KG1 (cell line): ENCODE measurements around the gene ZNRF3.
"Not testable (repeated sequence)": the region's sequence is repeated elsewhere in the genome, so short reads cannot be mapped to it uniquely, and the experiment has no call there.

ENCODE experiments used
- DNase-seq: peaks from one replicate; lab custom pipeline; 2025; lab: John Stamatoyannopoulos, UW

The ZNRF3 gene

DNA sequence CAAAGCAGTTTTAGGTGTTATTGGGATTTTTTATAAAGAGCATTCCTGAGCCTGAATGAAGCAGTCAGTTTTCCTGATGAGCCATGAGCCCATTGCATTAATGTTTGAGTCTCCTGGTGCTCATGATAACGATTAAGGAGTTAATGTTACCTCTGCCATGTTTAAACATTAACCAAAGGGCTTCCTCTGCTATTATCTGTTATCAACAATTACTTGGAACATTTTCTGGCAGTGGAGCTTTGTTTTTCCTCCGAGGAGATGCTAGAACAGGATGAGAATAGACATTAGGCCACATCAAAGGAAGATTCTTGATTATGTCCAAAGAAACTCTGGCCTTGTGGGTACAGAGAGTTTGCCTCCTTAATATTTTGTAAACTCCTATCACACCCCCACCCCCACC is 49.9 kb downstream of the ZNRF3 start:
- DNase-seq: no peak

- DNase-seq: no peak
Observed at GRCh38 chr22:28934026-28934425, 50.7 kb downstream of the ZNRF3 start.

- no peak for DNase-seq
Observed at GRCh38 chr22:28935140-28935539, 51.8 kb downstream of the ZNRF3 start.

GRCh38 chr22:28935713-28936112 is 52.3 kb downstream of the ZNRF3 start:
- DNase-seq: no peak

DNA sequence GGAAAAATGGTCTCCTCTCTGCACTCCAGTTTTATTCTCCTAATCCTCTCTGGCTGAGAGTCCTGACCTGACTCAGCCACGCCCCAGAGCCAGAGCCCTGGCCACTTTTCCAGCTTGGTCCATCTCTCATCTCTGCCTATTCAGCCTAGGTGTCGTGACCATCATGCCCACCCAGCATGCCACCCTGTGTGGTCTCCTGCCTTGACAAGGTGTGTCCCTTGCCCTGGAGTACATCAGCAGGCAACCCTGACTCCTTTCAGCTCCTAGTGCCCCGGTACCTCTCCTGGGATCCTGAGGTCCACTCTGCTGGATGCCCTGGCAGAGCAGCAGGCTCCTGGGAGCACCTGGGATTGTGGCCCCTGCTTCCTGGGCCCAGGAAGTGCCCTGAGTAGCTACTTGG is 52.8 kb downstream of the ZNRF3 start:
- DNase-seq: no peak

DNA sequence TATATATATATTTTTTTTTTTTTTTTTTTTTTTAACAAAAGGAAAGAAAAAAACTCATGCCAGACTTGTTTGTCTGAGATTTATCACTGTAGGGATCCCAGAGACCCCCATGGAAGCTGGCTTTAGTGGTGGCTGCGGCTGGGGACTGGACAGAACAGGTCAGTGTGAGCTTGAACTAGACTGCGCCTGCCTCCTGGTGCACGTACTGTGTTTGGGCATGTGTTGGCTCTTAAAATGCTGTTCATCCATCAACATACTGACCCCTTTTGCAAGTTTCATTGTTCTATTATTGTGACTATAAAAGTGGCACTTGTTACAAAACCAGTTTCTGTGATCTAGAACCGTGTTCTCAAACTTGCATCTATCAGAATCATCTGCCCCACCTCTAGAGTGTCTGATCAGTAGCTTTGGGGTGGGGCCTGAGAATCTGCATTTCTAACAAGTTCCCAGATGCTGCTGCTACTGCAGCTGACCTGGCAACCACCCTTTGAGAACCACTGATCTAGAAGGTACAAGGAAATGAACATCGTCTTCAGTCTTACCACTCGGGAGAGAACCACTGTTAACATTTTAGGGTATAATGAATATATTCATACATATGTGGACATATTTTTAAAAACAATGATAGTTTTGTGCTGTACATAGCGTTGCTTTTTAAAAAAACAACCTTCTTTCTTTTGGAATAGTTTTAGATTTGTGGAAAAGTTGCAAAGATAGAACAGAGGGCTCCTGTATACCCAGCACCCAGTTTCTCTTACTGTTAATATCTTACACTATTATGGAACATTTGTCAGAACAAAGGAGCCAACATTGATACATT is 54.0 kb downstream of the ZNRF3 start:
- no peak for DNase-seq

DNA sequence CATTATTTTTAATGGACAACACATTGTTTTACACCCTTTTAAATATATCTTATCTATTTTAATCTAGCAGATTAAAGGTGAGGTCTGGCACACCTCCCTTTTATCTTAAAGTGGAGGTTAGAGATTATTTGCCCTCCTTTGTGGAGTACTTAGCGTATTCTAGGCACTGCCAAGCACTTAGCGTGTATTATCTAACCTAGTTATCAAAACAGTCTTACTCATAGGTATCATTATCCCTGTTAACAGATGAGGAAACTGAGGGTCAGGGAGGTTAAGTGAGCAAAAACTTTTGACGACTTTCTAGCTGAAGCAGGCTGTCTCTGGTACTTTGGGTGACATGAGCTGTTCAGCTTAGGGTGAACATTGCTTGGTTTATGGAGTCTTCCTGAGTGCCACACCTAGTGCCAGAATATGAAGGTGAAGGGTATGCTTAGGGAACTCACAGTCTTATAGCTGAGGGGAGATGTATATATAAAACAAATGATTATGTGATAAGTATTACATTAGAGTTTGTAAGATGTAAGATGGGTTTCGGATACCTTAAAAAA is 55.0 kb downstream of the ZNRF3 start:
- DNase-seq: no peak

- no peak for DNase-seq
Observed at GRCh38 chr22:28939394-28939793, 56.0 kb downstream of the ZNRF3 start.

DNA sequence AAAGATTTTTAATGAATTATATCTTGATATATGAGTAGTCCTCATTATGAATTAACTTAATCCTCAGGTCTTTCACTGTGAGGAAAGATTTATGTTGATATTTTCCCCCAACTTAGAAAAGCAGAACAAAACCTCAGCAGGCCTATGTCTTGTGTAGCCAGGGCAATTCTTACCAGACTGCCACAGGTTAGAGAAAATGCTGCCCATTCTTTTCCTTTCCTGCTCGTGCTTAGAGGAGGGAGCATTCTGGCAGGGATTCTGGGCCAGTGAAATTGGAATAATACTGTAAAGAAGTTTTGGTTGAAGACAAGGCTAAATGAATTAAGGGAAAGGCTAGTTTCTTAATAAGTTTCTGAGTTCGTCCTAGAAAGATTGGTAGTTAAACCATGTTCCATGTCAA is 56.6 kb downstream of the ZNRF3 start:
- DNase-seq: no peak

- no peak for DNase-seq
Observed at GRCh38 chr22:28940441-28940840, 57.1 kb downstream of the ZNRF3 start.

GRCh38 chr22:28942333-28942732 is 59.0 kb downstream of the ZNRF3 start:
- no peak for DNase-seq

GRCh38 chr22:28942801-28943500 is 59.6 kb downstream of the ZNRF3 start:
- no peak for DNase-seq

DNA sequence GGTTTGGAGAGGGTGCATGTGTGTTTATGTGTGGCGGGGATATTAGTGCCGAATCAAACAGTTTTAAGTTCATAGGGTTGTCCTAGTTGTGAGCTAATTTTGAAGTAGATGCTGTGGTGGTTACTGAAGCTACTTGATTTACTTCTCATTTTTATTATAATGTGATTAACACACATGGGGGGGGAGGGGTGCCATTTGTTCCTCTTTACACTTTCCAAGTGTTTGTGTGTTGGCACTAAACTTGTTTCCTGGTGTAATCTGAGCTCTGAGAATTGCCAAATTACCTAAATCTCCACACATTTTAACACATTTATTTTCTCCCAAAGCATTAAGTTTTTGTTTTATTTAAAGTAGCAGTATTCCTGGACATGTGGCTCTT is 60.1 kb downstream of the ZNRF3 start:
- DNase-seq: peak; percentile 53

DNA sequence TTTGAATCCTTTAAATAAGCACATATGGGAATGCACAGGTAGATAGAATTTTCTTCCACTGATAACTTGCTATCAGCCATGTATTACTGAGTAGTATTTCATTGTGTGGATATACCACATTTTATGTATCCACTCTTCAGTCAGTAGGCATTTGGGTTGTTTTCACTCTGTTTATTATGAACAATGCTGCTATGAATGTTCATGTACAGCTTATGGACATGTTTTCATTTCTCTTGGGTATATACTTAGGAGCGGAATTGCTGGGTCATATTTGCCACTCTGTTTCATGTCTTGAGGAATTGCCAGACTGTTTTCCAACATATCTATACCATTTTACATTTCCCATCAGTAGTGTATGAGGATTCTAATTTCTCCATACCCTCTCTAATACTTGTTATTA is 63.8 kb downstream of the ZNRF3 start:
- DNase-seq: no peak

- DNase-seq: no peak
Observed at GRCh38 chr22:28948424-28948823, 65.1 kb downstream of the ZNRF3 start.

- DNase-seq: not testable (repeated sequence)
Observed at GRCh38 chr22:28948860-28949551, 65.6 kb downstream of the ZNRF3 start.

GRCh38 chr22:28949788-28950187 is 66.4 kb downstream of the ZNRF3 start:
- no peak for DNase-seq

DNA sequence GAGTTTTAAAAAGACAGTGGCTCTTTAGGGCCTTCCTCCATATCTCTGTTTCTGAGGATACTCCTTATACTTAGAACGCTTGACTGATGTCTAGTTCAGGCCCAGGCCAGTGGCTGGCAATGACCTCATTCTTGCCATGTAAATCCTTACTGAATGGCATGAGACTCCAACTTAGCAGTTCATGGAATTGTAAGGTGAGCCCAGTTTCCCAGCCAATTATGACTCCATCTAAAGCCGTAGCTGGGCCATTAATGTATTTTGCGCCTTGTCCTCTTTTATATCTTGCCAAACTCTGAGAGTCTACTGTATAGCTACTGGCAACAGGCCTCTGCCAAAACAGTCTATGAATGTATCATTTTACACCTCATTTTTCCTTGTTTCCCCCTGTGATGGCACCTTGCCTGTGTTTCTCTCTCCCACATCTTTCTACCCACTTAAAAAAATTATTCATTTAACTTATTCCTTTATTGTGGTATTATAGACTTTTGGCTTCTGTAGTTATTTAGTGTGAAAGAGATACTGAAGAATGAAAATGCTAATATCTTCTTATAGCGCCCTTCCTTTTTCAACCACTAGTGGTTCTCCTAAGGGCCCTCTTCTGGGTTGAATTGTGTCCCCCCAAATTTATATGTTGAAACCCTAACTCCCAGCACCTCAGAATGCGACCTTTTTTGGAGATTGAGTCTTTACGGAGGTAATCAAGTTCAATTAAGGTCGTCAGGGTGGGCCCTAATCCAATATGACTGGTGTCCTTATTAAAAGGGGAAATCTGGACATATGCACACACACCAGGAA is 67.4 kb downstream of the ZNRF3 start:
- DNase-seq: no peak

DNA sequence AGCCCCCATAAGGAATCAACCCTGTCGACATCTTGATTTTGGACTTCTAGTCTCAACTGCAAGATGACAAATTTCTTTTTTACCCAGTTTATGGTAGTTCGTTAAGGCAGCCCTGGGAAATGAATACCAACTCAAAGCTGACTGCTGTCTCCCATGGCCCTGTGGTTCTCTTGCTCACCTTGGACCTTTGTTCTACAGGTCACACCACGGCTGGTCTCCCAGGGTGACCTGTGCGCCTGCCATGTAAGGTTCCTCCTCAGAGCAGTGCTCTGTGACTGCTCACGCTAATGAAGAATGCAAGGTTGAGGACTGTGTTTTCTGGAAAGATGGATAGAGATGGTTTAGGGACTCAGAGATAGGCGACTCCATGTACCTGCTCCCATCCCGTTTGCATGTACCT is 68.2 kb downstream of the ZNRF3 start:
- no peak for DNase-seq

DNA sequence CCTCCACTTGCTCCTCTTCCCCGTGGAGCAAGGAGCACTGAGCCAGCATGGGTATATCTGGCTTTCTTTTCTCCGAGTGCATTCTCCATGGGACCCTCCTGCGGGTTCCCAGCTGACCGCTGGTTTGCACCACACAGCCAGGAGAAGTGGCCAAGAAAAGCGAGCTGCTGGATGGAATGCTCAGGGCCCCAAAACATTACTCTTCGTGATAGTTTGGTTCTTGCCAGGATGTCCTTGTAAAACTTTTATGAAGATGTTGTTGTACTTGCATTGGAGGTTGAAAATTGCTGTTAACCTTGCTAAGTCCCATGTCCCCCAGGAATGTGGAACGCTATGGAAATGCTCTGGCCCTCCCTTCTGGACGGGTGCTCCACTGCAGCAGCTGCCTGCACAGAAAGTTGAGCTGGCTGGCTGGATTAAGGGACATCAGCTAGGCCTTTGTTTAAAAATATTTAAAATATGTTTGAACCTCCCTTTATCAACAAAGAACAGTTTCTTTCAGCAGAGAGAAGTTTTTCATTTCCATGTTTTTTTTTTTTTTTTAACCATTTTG is 68.7 kb downstream of the ZNRF3 start:
- DNase-seq: no peak

- no peak for DNase-seq
Observed at GRCh38 chr22:28952857-28953256, 69.5 kb downstream of the ZNRF3 start.

DNA sequence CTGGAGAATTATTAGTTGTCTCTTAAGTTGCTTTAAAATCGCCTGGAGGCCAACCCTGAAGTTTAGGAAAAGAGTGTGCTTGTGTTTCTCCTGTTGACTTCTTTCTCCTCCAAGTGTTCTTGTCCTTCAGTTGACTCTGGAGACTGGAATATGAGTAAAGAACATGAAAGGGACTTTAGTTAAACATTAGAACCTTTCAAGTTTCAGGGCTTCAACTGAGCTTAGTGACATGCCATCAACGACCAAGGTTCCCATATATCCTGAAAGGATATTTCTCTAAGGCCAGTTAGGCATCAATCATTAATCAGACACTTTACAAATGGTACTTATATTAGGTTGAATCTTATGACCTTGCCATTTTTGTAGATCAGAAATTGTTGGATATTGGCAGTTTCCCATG is 70.0 kb downstream of the ZNRF3 start:
- DNase-seq: no peak
